NK-92 treated with Interleukin-12 subunit alpha and Interleukin-12 subunit beta, amount 100 ng/mL, for 24 hours (cell line): ENCODE results near the gene TENM3.
"Not testable (repeated sequence)": the region's sequence is repeated elsewhere in the genome, so short reads cannot be mapped to it uniquely, and the experiment has no call there.

Experiments used
- DNase-seq: peaks from one replicate; lab custom pipeline; 2025; lab: John Stamatoyannopoulos, UW

Gene TENM3

DNA sequence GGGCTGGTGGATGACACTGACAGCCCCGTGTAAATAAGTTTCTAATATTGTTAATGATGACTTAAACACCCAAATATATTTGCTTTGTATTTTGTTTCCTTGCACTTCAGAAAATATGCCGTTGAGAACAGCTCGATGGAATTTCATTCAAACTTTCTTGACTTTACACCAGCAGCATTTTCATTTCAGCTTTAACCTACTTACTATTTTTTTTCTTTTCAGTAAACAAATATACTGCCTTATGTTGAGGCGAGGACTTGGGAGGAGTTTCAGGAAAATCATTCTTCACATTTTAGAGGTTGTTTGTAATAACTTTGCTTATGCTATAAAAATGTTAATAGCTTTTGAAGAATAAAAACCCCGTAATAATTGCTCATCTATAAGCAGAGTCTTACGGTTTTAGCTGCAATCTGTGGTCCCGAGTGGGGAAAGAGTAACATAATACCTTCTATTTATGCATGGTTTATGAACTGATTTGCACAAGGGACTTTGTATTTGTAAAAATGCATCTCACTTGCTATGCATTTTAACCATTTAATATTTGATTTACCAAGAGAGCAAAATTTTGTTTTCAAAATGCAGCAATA lies 14.1 kb upstream of the TENM3 start:
- DNase-seq, result no peak

DNA sequence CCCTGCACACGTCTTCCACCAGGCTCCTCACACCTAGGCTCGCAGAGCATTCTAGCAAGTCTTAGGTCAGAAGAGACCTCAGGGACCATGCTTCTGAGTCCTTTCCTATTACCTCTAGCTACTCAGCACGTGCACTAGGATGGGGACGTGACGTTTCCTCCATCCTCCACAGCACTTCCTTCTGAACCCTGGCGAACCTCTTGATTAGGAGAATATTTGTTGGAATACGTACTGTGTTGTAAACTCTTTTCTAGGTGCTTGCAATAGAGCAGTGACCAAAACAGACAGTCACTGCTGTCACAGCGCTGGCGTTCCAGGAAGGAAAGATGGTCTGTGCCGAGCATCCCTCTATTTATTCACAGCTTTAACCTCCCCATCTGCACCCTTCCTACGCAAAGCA lies 12.9 kb upstream of the TENM3 start:
- DNase-seq, result no peak

DNA sequence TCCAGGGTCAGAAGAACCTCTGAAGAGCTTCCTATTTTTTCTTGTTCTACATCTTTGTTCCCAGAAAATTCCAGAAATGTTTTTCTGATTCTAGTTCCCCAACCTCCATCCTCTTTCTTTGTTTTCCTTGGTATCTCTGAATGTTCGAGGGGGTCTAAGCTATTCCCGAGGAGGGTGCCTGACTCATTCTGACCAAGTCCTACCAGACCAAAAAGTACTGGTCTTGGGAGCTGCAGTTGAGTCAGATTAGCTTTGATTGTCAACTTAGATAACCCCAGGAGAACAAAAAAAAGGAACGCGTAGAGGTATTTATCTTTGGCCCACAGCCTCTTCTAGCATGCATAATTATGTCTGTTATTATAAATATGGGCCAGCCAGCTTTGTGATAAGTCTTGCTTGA lies 12.1 kb upstream of the TENM3 start:
- no peak for DNase-seq

DNA sequence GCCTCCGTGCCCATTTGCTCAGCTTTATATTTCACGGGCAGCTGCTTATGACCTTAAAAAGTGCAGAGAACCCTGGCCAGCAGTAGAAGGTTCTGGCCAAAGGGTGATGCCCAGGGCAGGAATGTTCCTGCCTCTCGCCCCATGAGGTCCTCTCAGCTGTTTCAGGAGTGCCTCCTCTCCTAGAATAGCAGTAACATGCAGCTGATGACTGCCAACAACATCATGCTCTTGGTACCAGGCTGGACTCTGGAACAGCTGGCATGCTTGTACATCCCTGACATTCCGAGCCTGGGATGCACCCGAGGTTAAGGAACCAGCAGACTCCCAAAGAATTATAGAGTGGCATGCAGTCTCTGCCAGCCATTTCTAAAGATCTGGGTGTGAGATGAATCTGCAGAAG lies 11.7 kb upstream of the TENM3 start:
- DNase-seq, result no peak

DNA sequence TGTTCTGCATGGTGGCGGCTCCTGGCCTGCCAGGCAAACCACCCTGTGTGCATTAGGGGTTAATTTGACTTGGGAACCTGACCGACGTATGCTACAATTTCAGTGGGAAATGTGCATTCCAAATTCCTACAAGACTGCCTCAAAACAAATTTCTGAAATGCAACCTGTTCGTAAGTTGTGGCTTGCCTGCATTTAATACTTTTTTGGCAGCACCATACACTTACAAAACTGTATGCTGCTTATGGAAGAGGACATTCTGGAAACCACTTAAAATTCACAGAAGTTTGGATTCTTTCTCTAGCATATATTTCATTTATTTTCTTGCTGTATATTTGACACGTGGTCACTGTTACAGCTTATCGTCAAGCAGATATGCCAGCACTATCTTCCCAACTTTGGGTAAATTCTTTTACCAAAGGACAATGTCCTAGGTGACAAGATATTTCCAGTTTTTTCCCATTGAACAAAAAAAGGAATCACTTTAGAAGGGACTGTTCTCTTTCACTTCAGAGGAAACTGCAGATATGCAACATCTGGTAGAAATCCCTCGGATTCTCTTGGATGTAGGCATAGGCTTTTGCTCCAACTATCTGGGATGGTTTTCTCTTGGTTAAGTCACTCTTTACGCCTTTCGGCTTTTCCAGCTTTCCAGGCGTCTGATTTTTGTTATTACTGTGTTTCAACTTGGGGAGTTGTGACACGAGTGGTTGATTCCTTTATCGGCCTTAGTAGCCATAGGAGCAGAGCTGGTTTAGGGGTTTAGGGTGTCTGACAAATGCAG lies 9.7 kb upstream of the TENM3 start:
- no peak for DNase-seq

DNA sequence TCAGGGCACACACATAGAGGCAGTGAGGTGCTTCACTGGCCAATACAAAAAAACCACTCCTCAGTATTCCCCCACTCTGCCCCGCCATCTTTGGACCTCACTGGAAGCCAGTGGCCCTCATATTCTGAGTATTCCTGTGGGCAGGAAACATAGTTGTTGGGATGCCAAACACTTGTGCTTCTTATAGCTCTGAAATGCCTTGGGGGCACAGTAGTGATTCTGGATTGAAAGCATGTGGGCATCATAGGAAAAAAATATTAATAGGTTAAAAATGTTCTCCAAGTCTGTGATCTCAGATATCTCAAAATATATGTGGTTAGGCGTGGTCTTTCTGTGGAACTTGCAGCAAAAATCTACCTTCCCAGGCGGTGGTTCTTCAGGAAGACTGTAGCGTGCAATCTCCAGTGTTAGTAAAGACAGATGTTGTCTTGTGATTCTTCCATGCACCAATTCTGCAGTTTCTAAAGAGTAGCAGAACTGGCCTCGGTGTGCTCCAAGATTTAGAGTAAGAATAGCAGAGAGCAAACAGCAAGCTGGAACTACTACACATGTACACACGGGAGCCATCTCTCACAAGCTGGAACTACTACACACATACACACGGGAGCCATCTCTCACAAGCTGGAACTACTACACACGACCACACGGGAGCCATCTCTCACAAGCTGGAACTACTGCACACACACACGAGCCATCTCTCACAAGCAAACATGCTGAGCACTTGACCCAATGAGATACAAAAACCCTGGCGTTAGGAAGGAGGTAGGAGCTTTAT lies 8.0 kb upstream of the TENM3 start:
- DNase-seq, result no peak

DNA sequence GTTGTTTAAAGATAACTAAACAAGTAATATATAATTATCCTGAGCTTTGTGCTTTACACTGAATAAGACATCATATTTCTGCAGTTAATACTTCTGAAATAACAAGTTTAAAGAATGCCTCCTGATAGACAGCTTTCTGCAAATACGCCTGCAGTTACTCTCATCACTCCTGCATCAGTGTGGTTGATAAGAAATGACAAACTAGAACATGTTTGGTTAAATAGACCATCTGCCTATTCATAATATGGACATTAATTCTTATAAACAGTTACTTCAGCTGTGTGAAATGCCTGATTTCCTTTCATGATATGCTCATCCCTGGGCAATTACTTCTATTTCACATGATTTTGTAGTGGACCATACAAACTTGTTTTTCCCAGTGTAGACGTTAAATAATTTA lies 7.0 kb upstream of the TENM3 start:
- DNase-seq, result no peak

DNA sequence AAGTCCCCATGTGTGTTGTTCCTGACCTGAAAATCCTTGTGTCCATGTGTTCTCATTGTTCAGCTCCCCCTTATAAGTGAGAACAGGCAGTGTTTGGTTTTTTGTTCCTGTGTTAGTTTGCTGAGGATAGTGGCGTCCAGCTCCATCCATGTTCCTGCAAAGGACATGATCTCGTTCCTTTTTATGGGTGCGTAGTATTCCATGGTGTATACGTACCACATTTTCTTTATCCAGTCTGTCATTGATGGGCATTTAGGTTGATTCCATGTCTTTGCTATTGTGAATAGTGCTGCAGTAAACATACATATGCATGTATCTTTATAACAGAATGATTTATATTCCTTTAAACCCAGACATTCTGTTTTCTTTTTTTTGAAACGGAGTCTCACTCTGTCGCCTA lies 6.2 kb upstream of the TENM3 start:
- not testable (repeated sequence) for DNase-seq

DNA sequence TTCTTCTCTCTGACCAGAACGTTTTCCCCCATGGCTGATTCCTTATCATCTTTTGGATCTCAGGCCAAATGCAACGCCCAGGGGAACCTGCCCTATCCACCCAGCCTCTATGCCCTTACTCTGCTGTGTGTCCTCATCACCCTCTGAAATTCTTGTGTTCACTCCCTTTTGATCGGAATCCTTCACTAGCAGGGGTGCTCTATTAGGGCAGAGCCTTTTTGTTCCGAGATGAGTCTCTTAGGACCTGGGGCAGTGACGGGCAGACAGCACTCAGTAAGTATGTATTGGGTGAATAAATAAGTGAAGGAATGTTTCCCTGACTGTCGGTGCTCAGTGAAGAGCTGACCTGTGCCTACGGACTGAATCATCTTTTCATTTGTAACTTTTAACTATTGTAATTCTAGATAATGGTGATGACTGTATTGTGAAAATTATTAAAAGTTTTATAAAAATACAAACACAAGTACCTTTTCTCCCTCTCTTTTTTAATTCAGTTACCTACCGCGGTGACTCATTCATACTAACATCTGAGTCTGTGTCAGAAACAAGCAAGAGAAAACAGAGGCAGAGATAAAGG lies 4.8 kb upstream of the TENM3 start:
- no peak for DNase-seq

DNA sequence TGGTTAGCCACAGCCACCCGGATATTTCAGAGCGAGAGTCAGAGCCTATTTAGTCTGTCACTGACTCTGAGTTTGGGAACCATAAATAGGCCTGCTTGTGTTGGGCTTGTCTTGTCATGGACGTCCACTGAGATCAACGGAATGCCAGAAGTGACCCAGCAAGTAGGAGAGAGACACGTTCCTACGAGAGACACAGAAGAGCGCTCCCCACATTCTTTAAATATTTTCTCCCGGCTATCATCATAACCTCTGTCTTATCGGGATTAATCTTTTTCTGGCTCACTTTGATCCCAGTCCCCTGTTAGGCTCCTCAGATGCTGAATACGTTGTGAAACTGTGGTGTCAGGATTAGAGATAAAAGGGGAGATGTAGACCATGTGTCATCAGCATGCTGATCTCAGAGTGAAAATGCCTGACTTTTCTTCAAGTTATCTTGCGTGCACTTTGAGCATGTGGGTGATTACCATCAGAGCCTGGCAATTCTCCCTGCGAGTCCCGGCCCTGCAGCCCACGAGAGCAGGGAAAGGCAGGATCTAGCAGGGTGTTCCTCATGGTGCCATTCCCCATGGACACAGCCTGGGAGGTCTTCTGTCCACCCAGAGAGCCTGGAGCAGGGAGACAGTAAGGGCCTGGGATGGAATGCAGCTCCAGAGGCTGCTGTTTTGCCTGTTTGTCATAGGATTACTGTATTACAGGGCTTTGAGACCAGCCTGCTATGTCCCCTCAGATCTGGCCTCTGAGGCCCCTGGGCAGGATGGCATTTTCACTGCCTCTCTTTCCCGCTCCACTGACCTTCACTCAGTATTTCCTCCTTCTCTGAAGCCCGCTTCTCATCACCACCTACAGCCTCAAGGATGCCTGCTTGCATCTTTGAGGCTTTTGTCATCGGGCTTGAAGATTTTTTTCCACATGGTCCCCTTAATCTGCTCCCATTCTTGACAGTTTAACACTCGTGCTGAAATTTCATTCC lies 2.8 kb upstream of the TENM3 start:
- no peak for DNase-seq

DNA sequence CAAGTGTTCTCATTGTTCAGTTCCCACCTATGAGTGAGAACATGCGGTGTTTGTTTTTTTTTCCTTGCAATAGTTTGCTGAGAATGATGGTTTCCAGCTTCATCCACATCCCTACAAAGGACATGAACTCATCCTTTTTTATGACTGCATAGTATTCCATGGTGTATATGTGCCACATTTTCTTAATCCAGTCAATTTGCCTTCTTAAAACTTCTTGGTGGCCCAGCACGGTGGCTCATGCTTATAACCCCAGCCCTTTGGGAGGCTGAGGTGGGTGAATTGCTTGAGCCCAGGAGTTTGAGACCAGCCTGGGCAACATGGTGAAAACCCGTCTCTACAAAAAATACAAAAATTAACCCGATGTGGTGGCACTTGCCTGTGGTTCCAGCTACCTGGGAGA lies 942 bp upstream of the TENM3 start:
- not testable (repeated sequence) for DNase-seq

DNA sequence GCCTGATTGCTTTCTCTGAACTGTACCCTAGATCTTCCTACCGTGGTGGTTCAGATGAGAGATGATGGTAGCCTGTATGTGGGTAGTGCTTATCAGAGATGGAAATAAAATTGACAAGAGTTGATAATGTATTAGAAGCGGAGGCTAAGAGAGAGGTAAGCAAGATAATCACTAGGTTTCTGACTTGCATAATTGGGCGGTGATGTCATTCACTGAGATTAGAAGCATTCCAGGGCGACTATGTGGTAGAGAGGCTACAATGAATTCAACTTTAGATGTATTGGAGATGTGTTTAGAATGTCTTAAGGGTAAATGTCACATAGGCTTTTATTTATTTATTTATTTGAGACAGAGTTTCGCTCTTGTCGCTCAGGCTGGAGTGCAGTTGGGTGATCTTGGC lies 415 bp upstream of the TENM3 start:
- no peak for DNase-seq

DNA sequence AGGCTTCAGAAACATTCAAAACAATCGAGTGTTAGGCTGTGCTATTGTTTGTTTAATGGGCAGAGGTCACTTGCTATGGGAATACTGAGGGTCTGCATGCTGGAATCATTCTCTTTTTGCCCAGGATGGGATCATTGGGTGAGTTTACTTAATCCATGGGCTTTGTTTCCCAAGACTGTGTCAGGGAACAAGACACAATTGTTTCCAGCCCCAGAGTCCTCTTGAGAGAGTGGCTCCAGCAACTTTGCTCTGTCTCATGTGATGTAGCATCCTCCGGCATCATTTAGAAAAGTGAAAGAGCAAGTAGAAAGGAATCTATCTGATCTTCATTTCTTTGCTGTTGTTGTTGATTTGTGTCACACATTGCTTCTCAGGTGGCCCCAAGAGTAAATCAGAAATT lies 1.8 kb downstream of the TENM3 start:
- DNase-seq, result no peak

DNA sequence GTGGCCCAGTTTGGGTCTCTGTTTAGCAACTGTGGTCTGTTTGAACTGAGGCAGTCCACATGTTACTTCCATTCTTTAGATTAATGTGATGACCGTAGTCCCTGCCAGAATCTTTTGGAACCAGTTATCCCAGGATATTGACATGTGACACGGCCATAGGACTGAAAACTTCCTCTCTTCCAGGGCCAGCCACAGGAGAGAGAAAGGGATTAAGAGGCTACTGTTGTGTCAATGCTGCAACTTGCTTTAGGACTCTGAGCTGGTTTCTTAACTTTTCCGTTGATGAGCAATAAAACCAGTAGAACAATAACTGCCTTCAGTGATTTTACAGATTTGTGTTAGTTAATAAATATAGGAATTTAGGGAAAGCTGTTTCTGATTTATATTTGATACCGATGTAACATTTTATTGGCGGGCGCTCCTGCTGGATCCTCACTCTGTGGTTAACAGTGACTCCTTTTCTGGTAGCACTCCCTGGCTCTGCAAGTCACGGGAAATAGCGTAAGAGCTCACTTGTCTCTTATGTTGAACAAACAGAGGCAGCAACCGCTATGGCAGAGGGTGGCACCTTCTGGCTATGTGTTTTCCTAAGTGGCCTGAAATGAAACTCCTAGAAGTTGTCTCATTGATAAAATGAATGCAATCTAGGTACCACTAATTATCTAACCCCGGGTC lies 2.5 kb downstream of the TENM3 start:
- no peak for DNase-seq

DNA sequence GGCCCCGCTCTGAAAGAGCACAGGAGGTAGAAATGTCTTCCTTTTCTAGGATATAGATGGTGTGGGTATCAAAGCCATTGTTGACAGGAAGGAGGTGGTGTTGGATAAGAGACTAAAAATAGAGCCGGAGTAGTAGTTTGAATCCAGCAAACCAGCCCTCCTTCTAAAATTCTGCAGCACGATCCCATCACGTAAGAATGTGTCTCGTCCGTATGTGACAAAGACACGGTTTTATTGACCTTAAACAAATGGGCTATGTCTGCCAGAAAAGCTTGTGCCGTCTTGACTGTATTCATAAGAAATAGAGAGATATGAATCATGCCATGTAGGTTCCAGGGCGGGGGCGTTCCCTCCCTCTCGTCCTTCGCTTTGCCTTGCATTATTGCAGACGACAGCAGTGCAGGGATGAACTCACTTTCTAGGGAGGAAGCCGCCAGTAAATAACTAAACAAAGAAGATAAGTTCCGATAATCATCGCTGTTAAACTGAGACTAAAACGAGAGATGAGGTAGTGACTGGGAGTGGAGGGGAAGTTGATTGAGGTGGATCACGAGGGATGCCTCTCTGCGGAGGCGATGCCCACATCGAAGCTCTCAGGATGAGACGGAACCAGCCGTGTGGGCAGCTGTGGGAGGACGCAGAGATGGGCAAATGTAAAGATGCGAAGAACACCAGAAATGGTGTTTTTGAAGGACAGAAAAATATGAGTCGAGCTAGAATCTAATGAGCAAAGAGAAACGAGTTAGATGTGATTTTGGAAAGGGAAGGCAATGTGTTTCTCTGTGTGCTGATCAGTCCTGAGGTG lies 3.4 kb downstream of the TENM3 start:
- no peak for DNase-seq

DNA sequence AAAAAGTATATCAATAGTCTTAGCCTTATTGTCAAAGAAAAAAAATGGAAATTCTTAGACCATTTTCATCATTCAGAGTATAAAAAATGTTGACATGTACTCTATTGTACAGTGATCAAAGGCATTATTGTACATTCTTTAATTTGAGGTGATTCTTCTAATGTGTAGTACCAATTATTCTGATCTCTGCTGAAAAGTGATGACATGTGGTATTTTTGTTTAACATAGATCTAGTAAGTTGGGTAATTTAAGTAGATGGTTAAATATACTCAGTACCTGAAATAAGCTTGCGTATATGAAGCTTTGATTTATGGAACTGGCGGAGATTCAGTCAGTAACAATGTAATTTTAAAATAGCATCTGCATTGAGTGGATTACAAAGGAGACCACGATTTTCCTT lies 5.1 kb downstream of the TENM3 start:
- DNase-seq, result no peak

DNA sequence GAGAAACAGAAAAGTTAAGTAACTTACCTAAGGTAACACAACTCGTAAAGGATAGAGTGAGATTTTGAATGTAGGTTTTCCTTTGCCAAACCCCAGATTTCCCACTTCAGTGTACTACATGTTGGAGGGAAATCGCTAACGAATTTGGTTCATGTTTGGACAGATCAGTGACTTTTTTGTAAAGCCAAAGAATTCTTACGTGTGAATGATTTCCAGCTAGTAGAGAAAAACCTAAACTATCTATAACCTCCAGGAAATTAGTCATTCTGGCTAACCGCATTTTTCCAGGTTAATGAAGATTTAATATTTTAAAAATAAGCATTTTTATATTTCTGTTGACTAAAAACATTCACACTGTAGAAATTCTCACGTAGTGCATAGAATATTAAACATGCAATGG lies 7.2 kb downstream of the TENM3 start:
- no peak for DNase-seq

DNA sequence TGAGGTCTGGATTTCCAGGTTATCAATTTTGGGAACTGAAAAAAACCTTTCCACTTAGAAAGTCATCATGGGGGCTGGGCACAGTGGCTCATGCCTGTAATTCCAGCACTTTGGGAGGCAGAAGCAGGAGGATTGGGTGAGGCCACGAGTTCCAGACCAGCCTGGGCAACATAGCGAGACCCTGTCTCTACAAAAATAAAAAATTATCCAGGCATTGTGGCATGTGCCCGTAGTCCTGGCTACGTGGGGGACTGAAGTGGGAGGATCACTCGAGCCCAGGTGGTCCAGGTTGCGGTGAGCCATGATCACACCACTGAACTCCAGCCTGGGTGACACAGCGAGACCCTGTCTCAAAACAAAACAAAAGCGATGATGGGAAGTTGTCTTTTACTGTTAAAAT lies 7.9 kb downstream of the TENM3 start:
- no peak for DNase-seq

DNA sequence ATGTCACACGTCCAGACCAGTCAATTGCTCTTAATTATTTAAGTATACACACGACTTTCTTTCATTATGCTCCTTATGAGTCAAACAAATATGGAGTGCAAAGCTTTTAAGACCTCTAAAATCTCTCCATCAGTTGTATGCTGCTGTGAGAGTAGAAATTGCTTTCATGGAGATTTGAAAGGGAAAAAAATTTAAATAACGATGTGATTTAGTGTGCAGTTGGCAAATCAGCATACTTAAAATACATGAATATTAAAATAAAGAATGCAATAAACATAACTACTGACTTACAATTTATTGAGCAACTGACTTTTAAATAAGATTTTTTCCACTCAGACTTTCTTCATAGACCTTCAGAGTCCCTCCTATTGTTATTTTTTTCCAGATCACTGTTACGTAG lies 9.0 kb downstream of the TENM3 start:
- no peak for DNase-seq

DNA sequence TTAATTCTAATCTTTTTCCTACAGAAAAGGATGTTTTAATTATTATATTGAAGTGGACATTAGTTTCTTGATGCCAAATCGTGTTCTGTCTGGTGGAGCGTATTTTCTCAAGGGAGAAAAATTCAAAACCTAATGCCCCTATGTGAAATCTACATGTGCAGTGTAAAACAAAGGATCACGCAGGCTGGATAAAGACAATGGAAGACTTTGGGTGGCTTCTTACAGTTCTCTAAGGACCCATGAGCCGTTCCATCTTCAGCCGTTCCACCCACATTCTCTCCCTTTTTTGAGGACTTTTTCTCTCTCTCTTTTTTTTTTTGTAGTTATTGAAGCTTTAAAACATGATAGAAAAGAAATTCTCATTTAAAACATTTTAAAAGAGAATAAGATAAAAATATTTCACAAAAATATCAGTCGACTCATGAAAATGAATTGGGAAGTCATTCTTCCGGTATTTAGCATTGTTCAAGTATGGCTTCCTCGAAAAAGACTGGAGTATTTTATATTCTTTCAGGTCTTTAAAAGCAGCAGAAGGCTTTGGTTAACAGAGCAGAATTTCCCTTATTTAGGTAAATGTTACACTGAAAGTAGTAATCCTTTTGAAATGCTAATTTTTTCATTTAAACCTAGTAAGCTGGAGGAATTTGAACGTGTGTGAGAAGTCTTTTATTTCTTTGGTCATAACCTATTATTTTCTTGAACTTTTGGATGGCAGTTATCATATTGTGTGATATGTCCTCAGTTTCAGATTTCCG lies 11.0 kb downstream of the TENM3 start:
- no peak for DNase-seq
